Loucy (cell line): ENCODE measurements around the gene KIAA0930.

Experiments
- EZH2phosphoT487 ChIP-seq: fragments of 200-600 bp; IDR thresholded peaks from 2 replicates; pipeline ENCODE4 v1.6.1; 2018; ENCODE audit warnings: antibody characterized with exemption, mild to moderate bottlenecking, moderate library complexity, borderline replicate concordance
- TF ChIP-seq, protein P1 (sequence below): fragments of 200-600 bp; sonication (generic); conservative IDR thresholded peaks from 2 replicates; pipeline ENCODE4 v1.5.1; 2014; ENCODE audit warnings: mild to moderate bottlenecking, antibody characterized with exemption, low read length

DNA sequence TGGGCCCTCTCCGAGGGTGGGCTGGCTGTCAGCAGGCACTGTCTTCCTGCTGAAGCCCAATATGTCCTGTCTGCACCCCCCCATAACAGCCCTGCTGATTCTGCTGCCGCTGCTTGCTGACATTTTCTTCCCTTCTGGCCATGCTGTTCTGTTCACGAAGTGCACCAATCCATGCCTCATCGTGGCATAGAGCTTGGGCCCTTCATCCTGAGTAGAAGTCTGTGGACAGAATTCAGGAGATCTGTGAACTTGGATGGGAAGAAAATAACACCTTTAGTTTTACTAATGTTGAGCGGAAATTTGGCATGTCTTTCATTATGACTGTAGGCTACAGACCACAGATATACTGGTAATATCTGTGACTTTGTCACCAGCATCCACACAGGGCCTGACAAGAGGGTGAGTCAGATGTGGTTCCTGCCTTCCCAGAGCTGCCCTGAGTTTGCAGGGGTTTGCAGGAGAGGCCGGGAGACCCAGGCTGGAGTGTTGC lies 14.1 kb upstream of the KIAA0930 start:
- TF ChIP-seq, protein P1, sequence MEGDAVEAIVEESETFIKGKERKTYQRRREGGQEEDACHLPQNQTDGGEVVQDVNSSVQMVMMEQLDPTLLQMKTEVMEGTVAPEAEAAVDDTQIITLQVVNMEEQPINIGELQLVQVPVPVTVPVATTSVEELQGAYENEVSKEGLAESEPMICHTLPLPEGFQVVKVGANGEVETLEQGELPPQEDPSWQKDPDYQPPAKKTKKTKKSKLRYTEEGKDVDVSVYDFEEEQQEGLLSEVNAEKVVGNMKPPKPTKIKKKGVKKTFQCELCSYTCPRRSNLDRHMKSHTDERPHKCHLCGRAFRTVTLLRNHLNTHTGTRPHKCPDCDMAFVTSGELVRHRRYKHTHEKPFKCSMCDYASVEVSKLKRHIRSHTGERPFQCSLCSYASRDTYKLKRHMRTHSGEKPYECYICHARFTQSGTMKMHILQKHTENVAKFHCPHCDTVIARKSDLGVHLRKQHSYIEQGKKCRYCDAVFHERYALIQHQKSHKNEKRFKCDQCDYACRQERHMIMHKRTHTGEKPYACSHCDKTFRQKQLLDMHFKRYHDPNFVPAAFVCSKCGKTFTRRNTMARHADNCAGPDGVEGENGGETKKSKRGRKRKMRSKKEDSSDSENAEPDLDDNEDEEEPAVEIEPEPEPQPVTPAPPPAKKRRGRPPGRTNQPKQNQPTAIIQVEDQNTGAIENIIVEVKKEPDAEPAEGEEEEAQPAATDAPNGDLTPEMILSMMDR = no peak
- TF ChIP-seq EZH2phosphoT487 = no peak
